IMR-90 (cell line): ENCODE data around the gene FAM199X.

Experiments
- BHLHE40 ChIP-seq: fragments of 150-350 bp; IDR thresholded peaks from 2 replicates; pipeline ENCODE4 v1.6.1; 2016; ENCODE audit warnings: mild to moderate bottlenecking, low read depth, low read length
- MXI1 ChIP-seq: IDR thresholded peaks from 2 replicates; pipeline ENCODE4 v1.6.1; 2012; ENCODE audit warnings: low read depth, mild to moderate bottlenecking, low read length, moderate library complexity, borderline replicate concordance
- POLR2A ChIP-seq: IDR thresholded peaks from 2 replicates; pipeline ENCODE4 v1.6.1; 2012; ENCODE audit warnings: mild to moderate bottlenecking, low read depth, low read length
- RAD21 ChIP-seq: IDR thresholded peaks from 2 replicates; pipeline ENCODE4 v1.6.1; 2012; ENCODE audit warnings: low read length, improper control_type of control experiment
- RFX5 ChIP-seq: IDR thresholded peaks from 2 replicates; pipeline ENCODE4 v1.8.0; 2012; ENCODE audit warnings: low read depth, mild to moderate bottlenecking, low read length, moderate library complexity
- TF ChIP-seq, protein P1 (sequence below): conservative IDR thresholded peaks from 2 replicates; pipeline ENCODE4 v1.5.1; 2012; ENCODE audit warnings: mild to moderate bottlenecking, low read depth, low read length, improper control_type of control experiment
- TF ChIP-seq, protein P2 (sequence below): fragments of 150-350 bp; IDR thresholded peaks from 2 replicates; pipeline ENCODE4 v1.6.1; 2017; ENCODE audit warnings: mild to moderate bottlenecking, antibody characterized with exemption, low read length, low read depth

DNA sequence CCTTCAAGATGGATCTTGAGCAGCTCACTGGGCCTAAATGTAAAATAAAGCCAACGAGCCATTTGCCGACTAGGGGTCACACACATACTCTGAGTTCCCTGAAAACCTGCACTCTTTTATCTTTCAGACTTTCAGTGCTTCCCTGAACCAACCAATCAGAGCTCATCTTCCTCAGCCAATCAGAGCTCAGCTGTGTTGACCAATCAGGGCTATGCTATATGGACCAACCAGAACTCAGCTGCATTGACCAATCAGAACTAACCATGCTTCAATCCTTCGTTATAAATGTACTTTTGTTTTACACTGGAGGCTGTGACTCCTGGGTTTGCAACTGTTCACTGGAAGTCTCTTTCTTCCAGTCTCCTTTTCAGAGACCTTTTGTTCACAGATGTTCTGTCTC, 28.8 kb upstream of the FAM199X start:
- TF ChIP-seq MXI1, result no peak
- TF ChIP-seq, protein P1, sequence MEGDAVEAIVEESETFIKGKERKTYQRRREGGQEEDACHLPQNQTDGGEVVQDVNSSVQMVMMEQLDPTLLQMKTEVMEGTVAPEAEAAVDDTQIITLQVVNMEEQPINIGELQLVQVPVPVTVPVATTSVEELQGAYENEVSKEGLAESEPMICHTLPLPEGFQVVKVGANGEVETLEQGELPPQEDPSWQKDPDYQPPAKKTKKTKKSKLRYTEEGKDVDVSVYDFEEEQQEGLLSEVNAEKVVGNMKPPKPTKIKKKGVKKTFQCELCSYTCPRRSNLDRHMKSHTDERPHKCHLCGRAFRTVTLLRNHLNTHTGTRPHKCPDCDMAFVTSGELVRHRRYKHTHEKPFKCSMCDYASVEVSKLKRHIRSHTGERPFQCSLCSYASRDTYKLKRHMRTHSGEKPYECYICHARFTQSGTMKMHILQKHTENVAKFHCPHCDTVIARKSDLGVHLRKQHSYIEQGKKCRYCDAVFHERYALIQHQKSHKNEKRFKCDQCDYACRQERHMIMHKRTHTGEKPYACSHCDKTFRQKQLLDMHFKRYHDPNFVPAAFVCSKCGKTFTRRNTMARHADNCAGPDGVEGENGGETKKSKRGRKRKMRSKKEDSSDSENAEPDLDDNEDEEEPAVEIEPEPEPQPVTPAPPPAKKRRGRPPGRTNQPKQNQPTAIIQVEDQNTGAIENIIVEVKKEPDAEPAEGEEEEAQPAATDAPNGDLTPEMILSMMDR, result no peak
- no peak for TF ChIP-seq POLR2A
- TF ChIP-seq, protein P2, sequence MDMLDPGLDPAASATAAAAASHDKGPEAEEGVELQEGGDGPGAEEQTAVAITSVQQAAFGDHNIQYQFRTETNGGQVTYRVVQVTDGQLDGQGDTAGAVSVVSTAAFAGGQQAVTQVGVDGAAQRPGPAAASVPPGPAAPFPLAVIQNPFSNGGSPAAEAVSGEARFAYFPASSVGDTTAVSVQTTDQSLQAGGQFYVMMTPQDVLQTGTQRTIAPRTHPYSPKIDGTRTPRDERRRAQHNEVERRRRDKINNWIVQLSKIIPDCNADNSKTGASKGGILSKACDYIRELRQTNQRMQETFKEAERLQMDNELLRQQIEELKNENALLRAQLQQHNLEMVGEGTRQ, result no peak
- no peak for TF ChIP-seq BHLHE40
- no peak for TF ChIP-seq RAD21
- TF ChIP-seq RFX5, result no peak
